Spinal cord (tissue), 10 donors: Measurements from ENCODE around the gene ULK4. TPM values are rescaled to one million over a fixed set of nuclear protein-coding genes. Genes with fewer than 3 reads are reported as not detected.

Source experiments
- DNase-seq, 6 donors: peaks; one replicate each; pipeline versions ENCODE4 v3.0.0 to v3.0.0-alpha.2; 2013 to 2015; ENCODE audit warnings: low spot score in 6 of 6, low read depth in 4 of 6
- H3K27ac ChIP-seq: one replicate; pipeline ENCODE4 v1.5.1; 2013; ENCODE audit warnings: low read depth, low read length, control low read depth
- H3K27me3 ChIP-seq: one replicate; pipeline ENCODE4 v1.6.1; 2013; ENCODE audit warnings: low read length; ENCODE audit not compliant: control insufficient read depth, insufficient read depth
- H3K36me3 ChIP-seq: one replicate; pipeline ENCODE4 v1.6.1; 2013; ENCODE audit warnings: low read length; ENCODE audit not compliant: control insufficient read depth, insufficient read depth
- H3K4me1 ChIP-seq: one replicate; pipeline ENCODE4 v1.6.1; 2013; ENCODE audit warnings: low read length; ENCODE audit not compliant: control insufficient read depth, insufficient read depth
- H3K4me3 ChIP-seq: one replicate; pipeline ENCODE4 v1.5.1; 2013; ENCODE audit warnings: low read depth, low read length, control low read depth
- H3K9me3 ChIP-seq: one replicate; pipeline ENCODE4 v1.6.1; 2013; ENCODE audit warnings: low read length; ENCODE audit not compliant: control insufficient read depth, insufficient read depth
- WGBS: methylation state at CpG from one replicate; pipeline ENCODE4 v1.1.5; 2013; ENCODE audit warnings: missing lambda C conversion rate; ENCODE audit not compliant: insufficient coverage; 5-methylcytosine and 5-hydroxymethylcytosine counted together
- polyA plus RNA-seq, 2 donors: library from polyadenylated mRNA; unstranded; fragments of 120-200 nt; gene quantifications; one replicate each; pipeline ENCODE4 v1.2.1, GENCODE V29; 2013; ENCODE audit not compliant: insufficient read length in 2 of 2
- total RNA-seq, 2 donors: library from RNA; depleted of rRNA in 1 of 2; stranded (reverse); fragments of 120-200 nt in 1 of 2; fragments of >200 nt in 1 of 2; gene quantifications; one replicate each; pipeline versions ENCODE4 v1.2.3 to v1.2.4, GENCODE V29; 2013 to 2014
- donor health status: healthy.

The ULK4 gene
- total and polyA plus RNA-seq, 4 donors, result 3.1 to 18.1 (median 9.7) TPM

- H3K9me3 ChIP-seq, result no peaks in the 10 kb centered on the region
- no peak overlapping the region for H3K4me3 ChIP-seq
- DNase-seq, result peak in 1 of 6 donors; percentile 45
- H3K27ac ChIP-seq, result no peak overlapping the region
- no peaks in the 10 kb centered on the region for H3K36me3 ChIP-seq
- H3K4me1 ChIP-seq, result no peaks in the 10 kb centered on the region
- no peaks in the 10 kb centered on the region for H3K27me3 ChIP-seq
- WGBS, result no CpG with 5 or more reads among the region's 1 CpG
Observed at GRCh38 chr3:41436983-41437382, 524.9 kb downstream of the ULK4 start.

GRCh38 chr3:41434781-41435180 is 527.1 kb downstream of the ULK4 start:
- no CpG with 5 or more reads among the region's 2 CpGs for WGBS

GRCh38 chr3:41431386-41431785 is 530.5 kb downstream of the ULK4 start:
- Histone ChIP-seq H3K4me3 (no peak overlapping the region), H3K9me3 (no peaks in the 10 kb centered on the region), H3K27me3 (no peaks in the 10 kb centered on the region), H3K36me3 (no peaks in the 10 kb centered on the region), H3K27ac (no peak overlapping the region), H3K4me1 (no peaks in the 10 kb centered on the region)
- WGBS, result 100% methylated on average over 3 of the region's 4 CpGs
- no peak for DNase-seq

More at GRCh38 chr3:41434781-41435180, 527.1 kb downstream of the ULK4 start:
- Histone ChIP-seq H3K9me3 (no peaks in the 10 kb centered on the region), H3K4me1 (no peaks in the 10 kb centered on the region), H3K27me3 (no peaks in the 10 kb centered on the region), H3K27ac (no peak overlapping the region), H3K36me3 (no peaks in the 10 kb centered on the region), H3K4me3 (no peak overlapping the region)
- DNase-seq, result no peak

GRCh38 chr3:41430886-41431285 is 531.0 kb downstream of the ULK4 start:
- Histone ChIP-seq H3K4me1 (no peaks in the 10 kb centered on the region), H3K9me3 (no peaks in the 10 kb centered on the region), H3K4me3 (no peak overlapping the region), H3K36me3 (no peaks in the 10 kb centered on the region), H3K27me3 (no peaks in the 10 kb centered on the region), H3K27ac (no peak overlapping the region)
- DNase-seq, result no peak
- 87% methylated on average over 11 of the region's 12 CpGs for WGBS

GRCh38 chr3:41430391-41430790 is 531.5 kb downstream of the ULK4 start:
- WGBS, result 63% methylated on average over 2 of the region's 3 CpGs
- Histone ChIP-seq H3K4me3 (no peak overlapping the region), H3K36me3 (no peaks in the 10 kb centered on the region), H3K27me3 (no peaks in the 10 kb centered on the region), H3K4me1 (no peaks in the 10 kb centered on the region), H3K9me3 (no peaks in the 10 kb centered on the region), H3K27ac (no peak overlapping the region)
- DNase-seq, result peak in 4 of 6 donors; percentile 7 to 97 (median 50)

- WGBS, result no CpG with 5 or more reads among the region's 3 CpGs
- H3K36me3 ChIP-seq, result no peaks in the 10 kb centered on the region
- H3K4me1 ChIP-seq, result no peaks in the 10 kb centered on the region
- no peaks in the 10 kb centered on the region for H3K27me3 ChIP-seq
- H3K9me3 ChIP-seq, result no peaks in the 10 kb centered on the region
- DNase-seq, result no peak
- no peak overlapping the region for H3K27ac ChIP-seq
- no peak overlapping the region for H3K4me3 ChIP-seq
Observed at GRCh38 chr3:41426485-41426884, 535.4 kb downstream of the ULK4 start.

- no peak for DNase-seq
- H3K4me1 ChIP-seq, result no peaks in the 10 kb centered on the region
- no peak overlapping the region for H3K27ac ChIP-seq
- no peak overlapping the region for H3K4me3 ChIP-seq
- no peaks in the 10 kb centered on the region for H3K9me3 ChIP-seq
- WGBS, result no CpG with 5 or more reads among the region's 4 CpGs
- H3K36me3 ChIP-seq, result no peaks in the 10 kb centered on the region
- H3K27me3 ChIP-seq, result no peaks in the 10 kb centered on the region
Observed at GRCh38 chr3:41424543-41425300, 537.2 kb downstream of the ULK4 start.

- no peak overlapping the region for H3K27ac ChIP-seq
- H3K4me1 ChIP-seq, result no peaks in the 10 kb centered on the region
- no peak for DNase-seq
- H3K9me3 ChIP-seq, result no peaks in the 10 kb centered on the region
- no peaks in the 10 kb centered on the region for H3K36me3 ChIP-seq
- 100% methylated on average over 3 of the region's 5 CpGs for WGBS
- H3K27me3 ChIP-seq, result no peaks in the 10 kb centered on the region
- H3K4me3 ChIP-seq, result no peak overlapping the region
Observed at GRCh38 chr3:41419809-41420208, 542.1 kb downstream of the ULK4 start.

- H3K9me3 ChIP-seq, result no peaks in the 10 kb centered on the region
- no peaks in the 10 kb centered on the region for H3K27me3 ChIP-seq
- no peak for DNase-seq
- no peaks in the 10 kb centered on the region for H3K4me1 ChIP-seq
- no peak overlapping the region for H3K4me3 ChIP-seq
- no peak overlapping the region for H3K27ac ChIP-seq
- 80% methylated on average over 5 of the region's 7 CpGs for WGBS
- no peaks in the 10 kb centered on the region for H3K36me3 ChIP-seq
Observed at GRCh38 chr3:41418961-41419691, 542.8 kb downstream of the ULK4 start.

GRCh38 chr3:41417574-41417973 is 544.3 kb downstream of the ULK4 start:
- no peak for DNase-seq
- no CpG with 5 or more reads among the region's 3 CpGs for WGBS
- no peaks in the 10 kb centered on the region for H3K27me3 ChIP-seq
- no peaks in the 10 kb centered on the region for H3K36me3 ChIP-seq
- H3K4me3 ChIP-seq, result no peak overlapping the region
- H3K4me1 ChIP-seq, result no peaks in the 10 kb centered on the region
- H3K27ac ChIP-seq, result no peak overlapping the region
- no peaks in the 10 kb centered on the region for H3K9me3 ChIP-seq
